GM10266 (cell line): ENCODE data around the gene PFKFB3.

Experiments
- DNase-seq: peaks from one replicate; pipeline ENCODE4 v3.0.0; 2012; ENCODE audit errors: extremely low spot score
- TF ChIP-seq, protein P1 (sequence below): IDR thresholded peaks from 2 replicates; pipeline ENCODE4 v1.5.1; 2012; ENCODE audit warnings: mild to moderate bottlenecking, low read depth; ENCODE audit not compliant: control insufficient read depth, insufficient read depth; ENCODE audit errors: missing control alignments

The PFKFB3 gene

DNA sequence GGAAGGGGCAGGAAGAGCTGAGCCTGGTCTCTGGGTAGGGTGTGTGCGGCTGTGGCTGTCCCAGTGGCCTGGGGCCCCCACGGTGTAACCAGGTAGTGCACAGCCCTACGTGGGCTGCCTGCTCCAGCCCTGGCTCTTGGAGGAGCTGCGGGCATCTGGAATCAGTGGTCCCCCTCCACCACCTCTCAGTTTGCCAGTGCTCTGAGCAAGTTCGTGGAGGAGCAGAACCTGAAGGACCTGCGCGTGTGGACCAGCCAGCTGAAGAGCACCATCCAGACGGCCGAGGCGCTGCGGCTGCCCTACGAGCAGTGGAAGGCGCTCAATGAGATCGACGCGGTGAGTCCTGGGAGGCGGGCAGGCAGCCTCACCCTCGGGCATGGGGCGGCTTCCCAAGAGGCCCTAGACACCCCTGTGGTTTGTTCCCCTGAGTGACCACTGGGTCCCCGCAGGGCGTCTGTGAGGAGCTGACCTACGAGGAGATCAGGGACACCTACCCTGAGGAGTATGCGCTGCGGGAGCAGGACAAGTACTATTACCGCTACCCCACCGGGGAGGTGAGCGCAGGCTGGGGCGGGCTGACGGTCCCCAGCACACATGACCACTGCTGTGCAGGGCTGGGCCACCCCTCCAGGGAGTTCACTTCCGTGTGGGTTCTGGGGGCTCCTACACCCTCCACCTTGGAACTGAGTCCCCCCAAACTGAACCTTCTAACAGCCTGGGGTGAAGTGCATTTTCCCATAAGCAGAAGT lies 18.6 kb downstream of the PFKFB3 start:
- DNase-seq = no peak
- TF ChIP-seq, protein P1, sequence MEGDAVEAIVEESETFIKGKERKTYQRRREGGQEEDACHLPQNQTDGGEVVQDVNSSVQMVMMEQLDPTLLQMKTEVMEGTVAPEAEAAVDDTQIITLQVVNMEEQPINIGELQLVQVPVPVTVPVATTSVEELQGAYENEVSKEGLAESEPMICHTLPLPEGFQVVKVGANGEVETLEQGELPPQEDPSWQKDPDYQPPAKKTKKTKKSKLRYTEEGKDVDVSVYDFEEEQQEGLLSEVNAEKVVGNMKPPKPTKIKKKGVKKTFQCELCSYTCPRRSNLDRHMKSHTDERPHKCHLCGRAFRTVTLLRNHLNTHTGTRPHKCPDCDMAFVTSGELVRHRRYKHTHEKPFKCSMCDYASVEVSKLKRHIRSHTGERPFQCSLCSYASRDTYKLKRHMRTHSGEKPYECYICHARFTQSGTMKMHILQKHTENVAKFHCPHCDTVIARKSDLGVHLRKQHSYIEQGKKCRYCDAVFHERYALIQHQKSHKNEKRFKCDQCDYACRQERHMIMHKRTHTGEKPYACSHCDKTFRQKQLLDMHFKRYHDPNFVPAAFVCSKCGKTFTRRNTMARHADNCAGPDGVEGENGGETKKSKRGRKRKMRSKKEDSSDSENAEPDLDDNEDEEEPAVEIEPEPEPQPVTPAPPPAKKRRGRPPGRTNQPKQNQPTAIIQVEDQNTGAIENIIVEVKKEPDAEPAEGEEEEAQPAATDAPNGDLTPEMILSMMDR = no peak

DNA sequence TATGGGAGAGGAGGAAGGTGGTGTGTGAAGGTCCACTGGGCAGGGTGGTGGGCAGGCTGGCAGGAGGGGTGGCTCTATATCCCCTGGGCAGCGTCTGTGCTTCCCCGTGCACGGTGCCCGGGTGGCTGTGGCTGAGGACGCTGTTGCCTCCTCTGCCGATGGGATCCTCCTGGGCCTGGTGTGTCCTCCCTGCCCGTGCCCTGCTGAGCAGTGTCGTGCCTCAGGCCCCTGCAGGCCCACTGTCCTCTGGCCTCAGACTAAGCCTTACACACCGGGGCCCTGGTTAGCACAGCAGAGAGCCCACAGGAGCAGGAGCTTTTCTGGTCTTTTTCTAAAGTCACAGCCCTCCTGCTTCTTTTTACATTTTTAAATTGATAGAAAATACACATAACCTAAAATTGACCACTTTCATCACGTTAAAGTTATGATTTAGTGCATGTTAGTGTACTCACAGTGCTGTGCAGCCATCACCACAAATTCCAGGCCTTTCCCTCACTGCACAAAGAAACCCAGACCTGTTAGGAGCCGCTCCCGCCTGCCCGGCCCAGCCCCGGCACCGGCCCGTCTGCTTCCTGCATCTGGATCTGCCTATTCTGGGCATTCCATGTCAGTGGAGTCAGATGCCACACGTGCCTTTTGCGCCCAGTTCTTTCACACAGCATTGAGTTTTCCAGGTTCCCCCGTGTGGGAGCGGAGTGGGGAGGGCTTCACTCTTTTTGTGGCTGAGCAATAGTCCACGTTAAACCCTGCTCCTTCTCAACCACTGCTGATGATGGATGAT lies 19.4 kb downstream of the PFKFB3 start:
- DNase-seq = no peak
- TF ChIP-seq, protein P1 = no peak

DNA sequence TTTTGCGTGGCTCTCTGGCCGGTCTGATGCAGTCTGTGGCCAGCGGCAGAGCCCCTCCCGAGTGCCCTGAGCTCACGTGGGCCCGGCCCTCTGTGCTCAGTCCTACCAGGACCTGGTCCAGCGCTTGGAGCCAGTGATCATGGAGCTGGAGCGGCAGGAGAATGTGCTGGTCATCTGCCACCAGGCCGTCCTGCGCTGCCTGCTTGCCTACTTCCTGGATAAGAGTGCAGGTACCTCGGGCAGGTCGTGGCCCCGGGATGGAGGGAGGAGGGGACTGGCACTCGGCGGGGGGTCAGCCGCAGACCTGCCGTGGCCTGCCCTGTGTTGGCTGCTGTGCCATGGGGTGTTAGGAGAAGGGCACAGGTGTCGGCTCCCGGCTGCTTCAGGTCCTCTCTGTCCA lies 20.0 kb downstream of the PFKFB3 start:
- no peak for DNase-seq
- TF ChIP-seq, protein P1 = no peak

DNA sequence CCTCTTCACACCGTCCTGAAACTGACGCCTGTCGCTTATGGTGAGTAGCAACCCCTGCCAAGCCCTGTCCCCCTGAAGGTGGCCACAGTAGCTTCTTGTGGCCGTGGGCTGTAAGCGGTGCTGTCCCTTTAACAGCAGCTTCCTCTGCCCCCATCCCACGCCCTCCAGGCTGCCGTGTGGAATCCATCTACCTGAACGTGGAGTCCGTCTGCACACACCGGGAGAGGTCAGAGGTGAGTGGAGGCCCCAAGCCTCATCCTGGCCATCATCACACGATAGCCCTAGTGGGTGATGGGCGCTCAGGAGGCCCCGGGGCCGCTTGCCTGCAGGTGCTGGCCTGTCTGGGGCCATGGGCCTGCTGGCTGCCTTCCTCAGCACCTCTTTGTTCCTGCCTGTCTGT lies 21.2 kb downstream of the PFKFB3 start:
- DNase-seq = no peak
- TF ChIP-seq, protein P1 = no peak

DNA sequence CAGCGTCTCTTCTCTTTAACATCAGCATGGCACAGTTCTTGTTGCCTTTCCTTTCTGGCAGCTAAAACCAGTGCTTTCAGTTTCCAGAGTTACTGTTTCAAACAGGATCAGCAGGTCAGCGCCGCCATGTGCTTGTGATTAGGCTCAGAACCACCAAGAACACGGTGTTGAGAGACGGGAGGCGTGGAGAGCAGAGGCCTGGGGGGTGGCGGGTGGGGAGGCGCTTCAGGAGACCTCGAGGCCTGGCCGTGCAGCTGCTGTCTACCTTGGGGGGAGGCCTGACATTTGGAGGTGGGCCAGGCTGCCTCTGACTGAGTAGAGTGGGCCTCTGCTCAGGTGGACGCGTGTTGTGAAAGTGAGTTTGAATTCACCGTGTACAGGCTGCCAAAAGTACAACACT lies 22.0 kb downstream of the PFKFB3 start:
- TF ChIP-seq, protein P1 = no peak
- no peak for DNase-seq

DNA sequence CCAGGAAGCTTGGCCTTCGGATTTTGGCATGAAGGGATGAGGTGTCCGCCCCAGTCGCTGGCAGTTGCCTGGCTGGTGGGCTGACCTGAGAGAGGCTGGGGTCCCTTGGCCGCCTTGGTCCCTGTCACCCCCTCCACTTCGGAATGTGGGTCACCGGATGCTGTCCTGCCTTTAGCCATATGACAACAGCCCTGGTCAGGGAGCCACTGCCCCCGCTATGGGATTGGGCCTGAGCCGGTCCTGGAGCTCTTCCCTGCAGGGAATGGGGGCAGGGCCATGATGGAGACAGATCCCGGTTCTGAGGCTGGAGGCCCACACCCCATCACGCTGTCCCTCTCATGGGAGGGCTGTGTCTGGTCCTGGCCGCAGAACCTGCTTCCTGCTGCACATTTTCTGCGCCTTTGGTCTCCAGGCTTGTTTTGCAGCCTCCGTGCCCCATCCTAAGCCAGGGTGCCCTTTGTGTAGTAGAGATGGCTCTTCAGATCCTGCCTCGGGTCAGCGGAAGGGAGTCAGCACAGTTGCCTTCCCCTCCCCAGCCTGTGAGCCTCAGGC lies 22.6 kb downstream of the PFKFB3 start:
- no peak for DNase-seq
- TF ChIP-seq, protein P1 = no peak

DNA sequence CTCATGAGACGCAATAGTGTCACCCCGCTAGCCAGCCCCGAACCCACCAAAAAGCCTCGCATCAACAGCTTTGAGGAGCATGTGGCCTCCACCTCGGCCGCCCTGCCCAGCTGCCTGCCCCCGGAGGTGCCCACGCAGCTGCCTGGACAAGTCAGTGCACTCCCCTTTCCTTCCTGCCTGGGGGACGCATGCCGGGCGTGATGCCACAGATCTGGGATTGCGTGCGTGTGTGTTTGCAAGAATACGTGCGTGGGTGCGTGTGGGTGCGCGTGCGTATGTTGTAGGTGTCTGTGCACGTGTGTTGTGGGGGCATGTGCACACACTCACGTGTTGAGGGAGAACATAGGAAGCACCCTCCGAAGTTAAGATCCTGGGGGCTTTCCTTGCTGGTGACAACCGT lies 23.5 kb downstream of the PFKFB3 start:
- TF ChIP-seq, protein P1 = no peak
- no peak for DNase-seq
